ENCODE results near the gene LRRIQ4. TPM values are rescaled to one million over a fixed set of nuclear protein-coding genes. Genes with fewer than 3 reads are reported as not detected.

The LRRIQ4 gene
- total RNA-seq (2014; rRNA removed; shearing (Covaris generic)), result not detected in 2 replicates

GRCh38 chr3:169812332-169813235 is at the start of gene LRRIQ4, which contains the start of gene LRRC34:
LRRIQ4 (plus strand) TSS chr3:169812870; CDS start chr3:169821922, 9,052 bp downstream.
LRRC34 (minus strand) TSS chr3:169812904; CDS start chr3:169812548, 356 bp downstream.

GRCh38 chr3:169764882-169765612 is 47.6 kb upstream of the LRRIQ4 start, which contains the start of gene TERC:
TERC (minus strand) TSS chr3:169765060.

DNA sequence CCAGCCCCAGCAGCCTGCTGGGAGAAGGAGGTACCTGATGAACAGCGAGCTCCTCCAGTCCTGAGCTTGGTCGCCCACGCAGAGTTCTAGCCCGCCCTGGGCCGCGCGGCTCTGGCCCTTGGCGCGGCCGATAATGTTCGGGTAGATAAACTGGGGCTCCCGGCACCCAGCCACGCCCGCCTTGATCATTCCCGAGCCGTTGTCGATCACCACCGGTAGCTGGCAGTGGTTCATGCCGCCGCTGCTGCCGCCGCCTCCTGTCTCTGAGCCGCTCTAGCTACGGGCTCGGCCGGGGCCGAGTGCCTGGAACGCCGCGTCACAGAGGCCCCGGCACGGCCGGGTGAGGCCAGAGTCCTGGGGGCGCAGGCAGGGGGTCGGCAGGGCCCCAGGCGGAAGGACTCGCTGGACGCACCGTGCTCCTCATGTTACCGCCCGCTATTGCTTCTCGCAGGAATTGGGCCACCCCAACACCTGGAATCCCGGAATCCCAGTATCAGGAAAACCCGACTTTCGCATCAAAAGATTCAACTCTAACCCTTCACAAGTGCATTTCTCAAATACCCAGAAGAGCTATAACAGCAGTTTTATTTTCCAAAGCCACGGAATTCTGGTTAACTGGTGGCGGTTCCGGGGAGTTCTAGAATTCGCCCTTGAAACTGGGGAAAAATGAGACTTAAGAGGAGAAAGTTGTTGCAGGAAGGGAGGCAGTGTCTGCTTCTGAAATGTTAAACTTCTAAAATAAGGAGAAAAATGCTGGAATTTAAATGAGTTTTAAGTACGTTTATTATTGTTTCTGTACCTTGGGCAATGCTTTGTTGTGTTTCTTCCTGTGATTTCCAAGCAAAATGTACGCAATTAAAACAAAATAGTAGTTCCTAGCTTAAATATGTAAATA is 43.1 kb upstream of the LRRIQ4 start, which contains the start of gene ACTRT3:
TSS of gene ACTRT3 (minus strand) at position 275 of the 895 bp plus-strand sequence. CDS start at position 234, 41 bp downstream.

GRCh38 chr3:169772897-169773816 is 39.5 kb upstream of the LRRIQ4 start, which contains the start of gene MYNN:
MYNN (plus strand) TSS chr3:169773396; CDS start chr3:169774296, 900 bp downstream.

GRCh38 chr3:169869484-169870220 is 57.0 kb downstream of the LRRIQ4 start, which contains the start of gene LRRC31:
LRRC31 (minus strand) TSS chr3:169869935; CDS start chr3:169869807, 128 bp downstream.

Other genes starting within 250 kb of the LRRIQ4 start
- gene MECOM, start 149.2 kb upstream of the LRRIQ4 start, total RNA-seq (2014; rRNA removed; shearing (Covaris generic)), result 5.4 and 7.9 TPM in 2 replicates
- 10.9 and 21.8 TPM in 2 replicates for gene TERC, start 47.8 kb upstream of the LRRIQ4 start, total RNA-seq (2014; rRNA removed; shearing (Covaris generic))
- 0.72 and 2.0 TPM in 2 replicates for gene ACTRT3, start 43.3 kb upstream of the LRRIQ4 start, total RNA-seq (2014; rRNA removed; shearing (Covaris generic))
- 12.2 and 14.2 TPM in 2 replicates for gene MYNN, start 39.5 kb upstream of the LRRIQ4 start, total RNA-seq (2014; rRNA removed; shearing (Covaris generic))
- gene LRRC34, start within 50 bp of the LRRIQ4 start, total RNA-seq (2014; rRNA removed; shearing (Covaris generic)), result not detected in 2 replicates
- not detected in 2 replicates for gene LRRC31, start 57.1 kb downstream of the LRRIQ4 start, total RNA-seq (2014; rRNA removed; shearing (Covaris generic))
- gene SAMD7, start 98.7 kb downstream of the LRRIQ4 start, total RNA-seq (2014; rRNA removed; shearing (Covaris generic)), result not detected in 2 replicates
- gene SEC62, start 153.9 kb downstream of the LRRIQ4 start, total RNA-seq (2014; rRNA removed; shearing (Covaris generic)), result 28.6 and 30.9 TPM in 2 replicates
- 0.57 and 1.9 TPM in 2 replicates for gene GPR160, start 225.1 kb downstream of the LRRIQ4 start, total RNA-seq (2014; rRNA removed; shearing (Covaris generic))